GM23338 (cell line): ENCODE data around the gene LNX1. TPM values are rescaled to one million over a fixed set of nuclear protein-coding genes. Genes with fewer than 3 reads are reported as not detected.
A peak's percentile ranks its signal among the peaks of the same experiment; 100 is the strongest.

Source experiments
- ATAC-seq: fragments of 200-7000 bp; cut with Tn5 transposase; 3 replicates; pipeline ENCODE4 v1.9.1; 2020
- DNase-seq: peaks from one replicate; pipeline ENCODE4 v3.0.0-alpha.2; 2015; ENCODE audit warnings: low spot score
- H2AFZ ChIP-seq: fragments of 200-600 bp; sonication (generic); 2 replicates; pipeline ENCODE4 v1.8.0; 2016; ENCODE audit warnings: antibody characterized with exemption, mild to moderate bottlenecking, moderate library complexity
- H3F3A ChIP-seq: fragments of 200-600 bp; sonication (generic); replicated peaks from 2 replicates; pipeline ENCODE4 v1.8.0; 2017; ENCODE audit warnings: antibody characterized with exemption, mixed run types, low read depth
- H3K27ac ChIP-seq: fragments of 200-600 bp; sonication (generic); 2 replicates; pipeline ENCODE4 v1.6.1; 2016; ENCODE audit warnings: low read depth
- H3K27me3 ChIP-seq: fragments of 200-600 bp; sonication (generic); 2 replicates; pipeline ENCODE4 v1.8.0; 2016; ENCODE audit warnings: mild to moderate bottlenecking, mixed run types, moderate library complexity; ENCODE audit not compliant: insufficient read depth
- H3K36me3 ChIP-seq: fragments of 200-600 bp; sonication (generic); 2 replicates; pipeline ENCODE4 v1.8.0; 2016; ENCODE audit warnings: mild to moderate bottlenecking; ENCODE audit not compliant: insufficient read depth
- H3K4me1 ChIP-seq: fragments of 200-600 bp; sonication (generic); 2 replicates; pipeline ENCODE4 v1.8.0; 2016; ENCODE audit warnings: mild to moderate bottlenecking, moderate library complexity; ENCODE audit not compliant: insufficient read depth
- H3K4me2 ChIP-seq: fragments of 200-600 bp; sonication (generic); 2 replicates; pipeline ENCODE4 v1.7.1; 2017; ENCODE audit warnings: mixed run types
- H3K4me3 ChIP-seq: fragments of 200-600 bp; sonication (generic); 2 replicates; pipeline ENCODE4 v1.6.1; 2016; ENCODE audit warnings: mixed run types
- H3K79me2 ChIP-seq: fragments of 200-600 bp; sonication (generic); replicated peaks from 2 replicates; pipeline ENCODE4 v1.8.0; 2017; ENCODE audit warnings: mild to moderate bottlenecking; ENCODE audit not compliant: insufficient read depth
- H3K9me2 ChIP-seq: fragments of 200-600 bp; sonication (generic); 2 replicates; pipeline ENCODE4 v1.8.0; 2017; ENCODE audit not compliant: insufficient read depth
- H4K20me1 ChIP-seq: fragments of 200-600 bp; sonication (generic); replicated peaks from 2 replicates; pipeline ENCODE4 v1.8.0; 2017; ENCODE audit warnings: mild to moderate bottlenecking; ENCODE audit not compliant: insufficient read depth
- H3K27ac Mint-ChIP-seq: 2 replicates; pipeline ENCODE4 v1.8.0; 2020; ENCODE audit warnings: inconsistent platforms, mild to moderate bottlenecking, moderate library complexity, mixed read lengths
- H3K27me3 Mint-ChIP-seq: 3 replicates; pipeline ENCODE4 v1.8.0; 2022; ENCODE audit warnings: low read depth, mild to moderate bottlenecking, moderate library complexity, mixed read lengths, inconsistent platforms; ENCODE audit not compliant: insufficient read depth, poor library complexity
- H3K36me3 Mint-ChIP-seq: 3 replicates; pipeline ENCODE4 v1.8.0; 2021; ENCODE audit warnings: low read depth, mild to moderate bottlenecking, inconsistent platforms, moderate library complexity, mixed read lengths
- H3K4me1 Mint-ChIP-seq: 3 replicates; pipeline ENCODE4 v1.8.0; 2020; ENCODE audit warnings: mild to moderate bottlenecking, inconsistent platforms, mixed read lengths
- H3K4me3 Mint-ChIP-seq: 3 replicates; pipeline ENCODE4 v1.8.0; 2021; ENCODE audit warnings: moderate library complexity, mild to moderate bottlenecking, inconsistent platforms, mixed read lengths
- H3K9me3 Mint-ChIP-seq: 3 replicates; pipeline ENCODE4 v1.8.0; 2020; ENCODE audit warnings: moderate library complexity, mild to moderate bottlenecking, inconsistent platforms, mixed read lengths
- CREB1 ChIP-seq: fragments of 250-450 bp; sonication (Bioruptor Pico); IDR thresholded peaks from 2 replicates; pipeline ENCODE4 v1.5.0; 2020; ENCODE audit warnings: low read depth, mild to moderate bottlenecking, moderate library complexity
- EZH2 ChIP-seq: fragments of 200-600 bp; sonication (generic); IDR thresholded peaks from one replicate; pipeline ENCODE4 v1.8.0; 2017; ENCODE audit warnings: antibody characterized with exemption, mild to moderate bottlenecking, low read depth; ENCODE audit not compliant: unreplicated experiment
- EZH2phosphoT487 ChIP-seq: fragments of 200-600 bp; sonication (generic); IDR thresholded peaks from one replicate; pipeline ENCODE4 v1.8.1; 2018; ENCODE audit warnings: antibody characterized with exemption; ENCODE audit not compliant: unreplicated experiment
- JUNB ChIP-seq: IDR thresholded peaks from one replicate; pipeline ENCODE4 v1.6.1; 2016; ENCODE audit warnings: antibody characterized with exemption; ENCODE audit not compliant: unreplicated experiment
- NANOG ChIP-seq: IDR thresholded peaks from 2 replicates; pipeline ENCODE4 v1.6.1; 2016; ENCODE audit warnings: antibody characterized with exemption, borderline replicate concordance
- POLR2AphosphoS5 ChIP-seq: IDR thresholded peaks from 2 replicates; pipeline ENCODE4 v1.6.1; 2016; ENCODE audit warnings: antibody characterized with exemption, low read depth
- REST ChIP-seq: IDR thresholded peaks from one replicate; pipeline ENCODE4 v1.6.1; 2018; ENCODE audit warnings: antibody characterized with exemption; ENCODE audit not compliant: unreplicated experiment
- STAT1 ChIP-seq: IDR thresholded peaks from one replicate; pipeline ENCODE4 v1.6.1; 2016; ENCODE audit warnings: antibody characterized with exemption; ENCODE audit not compliant: unreplicated experiment
- ZNF114 ChIP-seq: fragments of 250-450 bp; sonication (Bioruptor Pico); IDR thresholded peaks from 2 replicates; pipeline ENCODE4 v1.5.0; 2020; ENCODE audit warnings: mild to moderate bottlenecking, moderate library complexity
- ZNF331 ChIP-seq: fragments of 250-450 bp; sonication (Bioruptor Pico); IDR thresholded peaks from 2 replicates; pipeline ENCODE4 v1.5.0; 2020; ENCODE audit warnings: low read depth, mild to moderate bottlenecking, moderate library complexity
- polyA plus RNA-seq: library from polyadenylated mRNA; unstranded; fragments of >200 nt; fragmentation: Nextera tagmentation; extraction: Ambion mirVana; gene quantifications from 2 replicates; pipeline ENCODE4 v1.2.1, GENCODE V29; 2016
- total RNA-seq: library from RNA; depleted of rRNA; stranded (reverse); fragments of >200 nt; shearing (Covaris generic); gene quantifications from 2 replicates; pipeline ENCODE4 v1.2.3, GENCODE V29; 2014
- TF ChIP-seq, protein P1 (sequence below), 2 experiments: fragments of 200-600 bp in 1 of 2; sonication (generic) in 1 of 2; conservative IDR thresholded peaks; 2 replicates each; pipeline versions ENCODE4 v1.5.1 to v1.6.1; 2016 to 2017; ENCODE audit warnings: antibody characterized with exemption in 2 of 2, low read depth in 2 of 2, mild to moderate bottlenecking in 2 of 2, moderate library complexity in 1 of 2
- TF ChIP-seq, protein P2 (sequence below): fragments of 250-450 bp; sonication (Bioruptor Pico); IDR thresholded peaks from 2 replicates; pipeline ENCODE4 v1.5.0; 2020; ENCODE audit warnings: mild to moderate bottlenecking, moderate library complexity
- TF ChIP-seq, protein P3 (sequence below): IDR thresholded peaks from 2 replicates; pipeline ENCODE4 v1.6.1; 2016; ENCODE audit warnings: antibody characterized with exemption

The LNX1 gene
- total and polyA plus RNA-seq, 2 experiments from 2014 or later: 5.4 to 6.4 TPM

DNA sequence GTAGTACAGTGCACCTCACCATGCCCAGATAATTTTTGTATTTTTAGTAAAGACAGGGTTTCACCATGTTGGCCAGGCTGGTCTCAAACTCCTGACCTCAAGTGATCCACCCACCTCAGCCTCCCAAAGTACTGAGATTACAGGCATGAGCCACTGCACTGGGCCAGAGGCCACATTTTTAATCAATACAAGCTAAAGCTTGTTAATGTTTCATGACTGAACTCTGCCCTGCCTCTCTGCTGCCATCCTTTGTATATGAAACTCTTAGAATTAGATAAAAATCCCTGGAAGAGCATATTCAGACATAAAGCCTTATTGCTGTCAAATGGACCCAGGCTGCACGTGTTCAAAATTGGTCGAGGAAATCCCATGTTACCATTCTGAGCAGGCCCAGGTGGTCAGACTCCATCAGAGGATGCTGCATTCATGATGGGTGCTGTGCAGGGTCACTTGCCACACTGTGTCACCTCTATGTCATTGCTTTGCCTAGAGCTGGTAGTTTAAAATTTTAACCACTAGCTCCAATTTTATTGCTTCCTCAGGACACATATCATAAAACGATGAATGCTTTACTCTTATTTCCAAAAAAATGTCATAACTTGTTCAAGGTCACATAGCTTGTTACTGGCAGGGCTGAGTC, 45.2 kb downstream of the LNX1 start (continued):
- no peak for TF ChIP-seq POLR2AphosphoS5

- Histone ChIP-seq H2AFZ (no peak overlapping the region), H3K4me1 (peaks cover 13% of the 10 kb centered on the region), H3K9me2 (no peaks in the 10 kb centered on the region), H3K4me3 (no peak overlapping the region), H3K4me2 (no peak overlapping the region), H3F3A (no peaks in the 10 kb centered on the region), H3K27me3 (peaks cover 26% of the 10 kb centered on the region), H3K79me2 (no peaks in the 10 kb centered on the region), H3K27ac (no peak overlapping the region), H3K36me3 (no peaks in the 10 kb centered on the region), H4K20me1 (no peaks in the 10 kb centered on the region; the same call in 1 of the 2 replicates)
- TF ChIP-seq STAT1: no peak
- no peak for TF ChIP-seq EZH2
- TF ChIP-seq EZH2phosphoT487: no peak
- TF ChIP-seq POLR2AphosphoS5: no peak
- TF ChIP-seq CREB1 (CRISPR knock-in tag): no peak
- no peak for TF ChIP-seq REST
- TF ChIP-seq, protein P1, sequence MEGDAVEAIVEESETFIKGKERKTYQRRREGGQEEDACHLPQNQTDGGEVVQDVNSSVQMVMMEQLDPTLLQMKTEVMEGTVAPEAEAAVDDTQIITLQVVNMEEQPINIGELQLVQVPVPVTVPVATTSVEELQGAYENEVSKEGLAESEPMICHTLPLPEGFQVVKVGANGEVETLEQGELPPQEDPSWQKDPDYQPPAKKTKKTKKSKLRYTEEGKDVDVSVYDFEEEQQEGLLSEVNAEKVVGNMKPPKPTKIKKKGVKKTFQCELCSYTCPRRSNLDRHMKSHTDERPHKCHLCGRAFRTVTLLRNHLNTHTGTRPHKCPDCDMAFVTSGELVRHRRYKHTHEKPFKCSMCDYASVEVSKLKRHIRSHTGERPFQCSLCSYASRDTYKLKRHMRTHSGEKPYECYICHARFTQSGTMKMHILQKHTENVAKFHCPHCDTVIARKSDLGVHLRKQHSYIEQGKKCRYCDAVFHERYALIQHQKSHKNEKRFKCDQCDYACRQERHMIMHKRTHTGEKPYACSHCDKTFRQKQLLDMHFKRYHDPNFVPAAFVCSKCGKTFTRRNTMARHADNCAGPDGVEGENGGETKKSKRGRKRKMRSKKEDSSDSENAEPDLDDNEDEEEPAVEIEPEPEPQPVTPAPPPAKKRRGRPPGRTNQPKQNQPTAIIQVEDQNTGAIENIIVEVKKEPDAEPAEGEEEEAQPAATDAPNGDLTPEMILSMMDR (conservative IDR thresholded peaks at IDR 0.05; ENCODE audit: low read depth in 2 of 2): no peak
- no peak for TF ChIP-seq ZNF114 (CRISPR knock-in tag)
- TF ChIP-seq, protein P2, sequence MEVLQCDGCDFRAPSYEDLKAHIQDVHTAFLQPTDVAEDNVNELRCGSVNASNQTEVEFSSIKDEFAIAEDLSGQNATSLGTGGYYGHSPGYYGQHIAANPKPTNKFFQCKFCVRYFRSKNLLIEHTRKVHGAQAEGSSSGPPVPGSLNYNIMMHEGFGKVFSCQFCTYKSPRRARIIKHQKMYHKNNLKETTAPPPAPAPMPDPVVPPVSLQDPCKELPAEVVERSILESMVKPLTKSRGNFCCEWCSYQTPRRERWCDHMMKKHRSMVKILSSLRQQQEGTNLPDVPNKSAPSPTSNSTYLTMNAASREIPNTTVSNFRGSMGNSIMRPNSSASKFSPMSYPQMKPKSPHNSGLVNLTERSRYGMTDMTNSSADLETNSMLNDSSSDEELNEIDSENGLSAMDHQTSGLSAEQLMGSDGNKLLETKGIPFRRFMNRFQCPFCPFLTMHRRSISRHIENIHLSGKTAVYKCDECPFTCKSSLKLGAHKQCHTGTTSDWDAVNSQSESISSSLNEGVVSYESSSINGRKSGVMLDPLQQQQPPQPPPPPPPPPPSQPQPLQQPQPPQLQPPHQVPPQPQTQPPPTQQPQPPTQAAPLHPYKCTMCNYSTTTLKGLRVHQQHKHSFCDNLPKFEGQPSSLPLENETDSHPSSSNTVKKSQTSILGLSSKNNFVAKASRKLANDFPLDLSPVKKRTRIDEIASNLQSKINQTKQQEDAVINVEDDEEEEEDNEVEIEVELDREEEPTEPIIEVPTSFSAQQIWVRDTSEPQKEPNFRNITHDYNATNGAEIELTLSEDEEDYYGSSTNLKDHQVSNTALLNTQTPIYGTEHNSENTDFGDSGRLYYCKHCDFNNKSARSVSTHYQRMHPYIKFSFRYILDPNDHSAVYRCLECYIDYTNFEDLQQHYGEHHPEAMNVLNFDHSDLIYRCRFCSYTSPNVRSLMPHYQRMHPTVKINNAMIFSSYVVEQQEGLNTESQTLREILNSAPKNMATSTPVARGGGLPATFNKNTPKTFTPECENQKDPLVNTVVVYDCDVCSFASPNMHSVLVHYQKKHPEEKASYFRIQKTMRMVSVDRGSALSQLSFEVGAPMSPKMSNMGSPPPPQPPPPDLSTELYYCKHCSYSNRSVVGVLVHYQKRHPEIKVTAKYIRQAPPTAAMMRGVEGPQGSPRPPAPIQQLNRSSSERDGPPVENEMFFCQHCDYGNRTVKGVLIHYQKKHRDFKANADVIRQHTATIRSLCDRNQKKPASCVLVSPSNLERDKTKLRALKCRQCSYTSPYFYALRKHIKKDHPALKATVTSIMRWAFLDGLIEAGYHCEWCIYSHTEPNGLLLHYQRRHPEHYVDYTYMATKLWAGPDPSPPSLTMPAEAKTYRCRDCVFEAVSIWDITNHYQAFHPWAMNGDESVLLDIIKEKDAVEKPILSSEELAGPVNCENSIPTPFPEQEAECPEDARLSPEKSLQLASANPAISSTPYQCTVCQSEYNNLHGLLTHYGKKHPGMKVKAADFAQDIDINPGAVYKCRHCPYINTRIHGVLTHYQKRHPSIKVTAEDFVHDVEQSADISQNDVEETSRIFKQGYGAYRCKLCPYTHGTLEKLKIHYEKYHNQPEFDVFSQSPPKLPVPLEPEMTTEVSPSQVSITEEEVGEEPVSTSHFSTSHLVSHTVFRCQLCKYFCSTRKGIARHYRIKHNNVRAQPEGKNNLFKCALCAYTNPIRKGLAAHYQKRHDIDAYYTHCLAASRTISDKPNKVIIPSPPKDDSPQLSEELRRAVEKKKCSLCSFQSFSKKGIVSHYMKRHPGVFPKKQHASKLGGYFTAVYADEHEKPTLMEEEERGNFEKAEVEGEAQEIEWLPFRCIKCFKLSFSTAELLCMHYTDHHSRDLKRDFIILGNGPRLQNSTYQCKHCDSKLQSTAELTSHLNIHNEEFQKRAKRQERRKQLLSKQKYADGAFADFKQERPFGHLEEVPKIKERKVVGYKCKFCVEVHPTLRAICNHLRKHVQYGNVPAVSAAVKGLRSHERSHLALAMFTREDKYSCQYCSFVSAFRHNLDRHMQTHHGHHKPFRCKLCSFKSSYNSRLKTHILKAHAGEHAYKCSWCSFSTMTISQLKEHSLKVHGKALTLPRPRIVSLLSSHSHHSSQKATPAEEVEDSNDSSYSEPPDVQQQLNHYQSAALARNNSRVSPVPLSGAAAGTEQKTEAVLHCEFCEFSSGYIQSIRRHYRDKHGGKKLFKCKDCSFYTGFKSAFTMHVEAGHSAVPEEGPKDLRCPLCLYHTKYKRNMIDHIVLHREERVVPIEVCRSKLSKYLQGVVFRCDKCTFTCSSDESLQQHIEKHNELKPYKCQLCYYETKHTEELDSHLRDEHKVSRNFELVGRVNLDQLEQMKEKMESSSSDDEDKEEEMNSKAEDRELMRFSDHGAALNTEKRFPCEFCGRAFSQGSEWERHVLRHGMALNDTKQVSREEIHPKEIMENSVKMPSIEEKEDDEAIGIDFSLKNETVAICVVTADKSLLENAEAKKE (CRISPR knock-in tag): no peak
- no peak for TF ChIP-seq ZNF331 (CRISPR knock-in tag)
- TF ChIP-seq JUNB: no peak
- TF ChIP-seq NANOG: no peak
- TF ChIP-seq, protein P3, sequence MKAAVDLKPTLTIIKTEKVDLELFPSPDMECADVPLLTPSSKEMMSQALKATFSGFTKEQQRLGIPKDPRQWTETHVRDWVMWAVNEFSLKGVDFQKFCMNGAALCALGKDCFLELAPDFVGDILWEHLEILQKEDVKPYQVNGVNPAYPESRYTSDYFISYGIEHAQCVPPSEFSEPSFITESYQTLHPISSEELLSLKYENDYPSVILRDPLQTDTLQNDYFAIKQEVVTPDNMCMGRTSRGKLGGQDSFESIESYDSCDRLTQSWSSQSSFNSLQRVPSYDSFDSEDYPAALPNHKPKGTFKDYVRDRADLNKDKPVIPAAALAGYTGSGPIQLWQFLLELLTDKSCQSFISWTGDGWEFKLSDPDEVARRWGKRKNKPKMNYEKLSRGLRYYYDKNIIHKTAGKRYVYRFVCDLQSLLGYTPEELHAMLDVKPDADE: no peak
- Mint-ChIP-seq H3K4me3 (no peak overlapping the region), H3K9me3 (no peaks in the 10 kb centered on the region), H3K4me1 (peaks cover 32% of the 10 kb centered on the region), H3K27ac (no peak overlapping the region), H3K36me3 (no peaks in the 10 kb centered on the region), H3K27me3 (peaks cover 13% of the 10 kb centered on the region)
- ATAC-seq (peak; percentile 71), DNase-seq (peak; percentile 73)
These were observed 46.0 kb downstream of the LNX1 start for GRCh38 chr4:53545273-53545672.
